ENCODE results near the gene SNX21.

SNX21 gene

DNA sequence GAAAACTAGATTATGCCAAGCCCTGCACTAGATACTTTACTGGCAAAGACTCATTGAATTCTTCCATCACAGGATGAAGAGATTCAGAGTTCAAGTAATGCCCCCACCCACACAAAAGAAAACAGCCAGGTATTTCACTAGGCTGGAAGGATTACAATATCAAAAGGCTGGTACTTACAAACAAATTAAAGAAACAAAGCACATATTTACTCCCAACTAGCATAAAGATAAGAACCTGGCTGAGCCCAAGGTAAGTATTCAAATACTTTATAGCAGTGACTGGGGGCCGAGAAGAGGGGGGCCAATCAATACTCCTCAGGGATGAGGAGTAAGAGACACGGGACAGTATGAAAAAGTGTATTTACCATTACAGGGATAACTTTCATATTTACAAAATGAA is 19.9 kb downstream of the SNX21 start:
- Histone ChIP-seq H3K36me3 (ENCODE audit: insufficient read depth, low read length) (peaks cover 30% of the 10 kb centered on the region), H4K20me1 (ENCODE audit: insufficient read depth, low read length) (peaks cover 2% of the 10 kb centered on the region; the same call in 1 of the 2 replicates), H3K9ac (ENCODE audit: low read depth, low read length) (no peak overlapping the region), H3K4me1 (ENCODE audit: insufficient read depth, low read length) (peaks cover 36% of the 10 kb centered on the region), H3K9me3 (ENCODE audit: insufficient read depth, low read length, severe bottlenecking) (no peaks in the 10 kb centered on the region), H3K27ac (ENCODE audit: low read length) (no peak overlapping the region), H3K4me3 (ENCODE audit: low read depth in 1 of 2, low read length in 2 of 2) (no peak overlapping the region), H2AFZ (ENCODE audit: low read depth, low read length) (no peak overlapping the region), H3K27me3 (ENCODE audit: insufficient read depth, low read length, poor library complexity) (no peaks in the 10 kb centered on the region), H3K4me2 (ENCODE audit: insufficient read depth, low read length) (no peak overlapping the region), H3K79me2 (ENCODE audit: insufficient read depth, low read length) (peaks cover 37% of the 10 kb centered on the region)
- DNase-seq = no peak
- TF ChIP-seq EZH2 (IDR thresholded peaks at IDR 0.05; ENCODE audit: borderline replicate concordance, low read depth, low read length, severe bottlenecking) = no peak
- TF ChIP-seq, protein P1, sequence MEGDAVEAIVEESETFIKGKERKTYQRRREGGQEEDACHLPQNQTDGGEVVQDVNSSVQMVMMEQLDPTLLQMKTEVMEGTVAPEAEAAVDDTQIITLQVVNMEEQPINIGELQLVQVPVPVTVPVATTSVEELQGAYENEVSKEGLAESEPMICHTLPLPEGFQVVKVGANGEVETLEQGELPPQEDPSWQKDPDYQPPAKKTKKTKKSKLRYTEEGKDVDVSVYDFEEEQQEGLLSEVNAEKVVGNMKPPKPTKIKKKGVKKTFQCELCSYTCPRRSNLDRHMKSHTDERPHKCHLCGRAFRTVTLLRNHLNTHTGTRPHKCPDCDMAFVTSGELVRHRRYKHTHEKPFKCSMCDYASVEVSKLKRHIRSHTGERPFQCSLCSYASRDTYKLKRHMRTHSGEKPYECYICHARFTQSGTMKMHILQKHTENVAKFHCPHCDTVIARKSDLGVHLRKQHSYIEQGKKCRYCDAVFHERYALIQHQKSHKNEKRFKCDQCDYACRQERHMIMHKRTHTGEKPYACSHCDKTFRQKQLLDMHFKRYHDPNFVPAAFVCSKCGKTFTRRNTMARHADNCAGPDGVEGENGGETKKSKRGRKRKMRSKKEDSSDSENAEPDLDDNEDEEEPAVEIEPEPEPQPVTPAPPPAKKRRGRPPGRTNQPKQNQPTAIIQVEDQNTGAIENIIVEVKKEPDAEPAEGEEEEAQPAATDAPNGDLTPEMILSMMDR (IDR thresholded peaks at IDR 0.05; ENCODE audit: borderline replicate concordance, extremely low read depth, low read length, poor library complexity, severe bottlenecking) = no peak
- no peak for ATAC-seq (ENCODE audit: insufficient read depth, low read depth)

DNA sequence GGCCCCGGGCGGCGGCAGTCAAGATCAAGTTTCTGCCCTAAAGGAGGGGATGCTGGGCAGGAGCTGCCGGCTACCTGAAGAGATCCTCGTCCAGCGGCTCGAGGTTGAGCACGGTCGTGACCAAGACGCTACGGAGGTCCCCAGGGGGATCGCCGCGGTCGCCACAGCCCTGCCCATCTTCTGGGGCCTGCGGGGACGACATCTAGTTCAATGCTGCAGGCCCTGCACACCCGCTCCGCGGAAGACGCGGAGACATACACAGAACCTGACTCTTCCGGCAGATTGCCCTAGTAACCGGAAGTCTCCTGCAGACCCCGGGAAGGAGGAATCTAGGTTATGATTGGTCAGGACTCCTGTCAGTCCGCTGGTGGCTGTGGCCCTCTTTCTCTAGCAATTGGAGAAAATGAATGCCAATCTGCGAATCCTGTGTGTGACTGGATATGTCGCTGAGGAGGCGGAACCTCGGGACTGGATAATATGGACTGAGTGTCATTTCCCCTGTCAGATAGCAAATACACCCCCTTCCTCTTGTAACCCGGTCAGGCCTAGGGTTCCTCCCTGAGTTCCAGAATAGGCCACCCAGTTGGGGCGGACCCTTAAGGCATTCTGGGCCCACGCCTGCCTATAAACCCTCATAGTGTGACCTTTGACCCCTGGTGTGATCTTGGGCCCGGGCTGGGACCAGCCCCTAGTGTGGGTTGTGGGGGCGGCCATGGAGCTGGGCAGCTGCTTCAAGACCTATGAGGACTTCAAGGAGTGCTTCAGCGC is 23.7 kb downstream of the SNX21 start, which contains the start of the genes ACOT8 and ZSWIM3:
ACOT8 (minus strand) TSS at position 279 of the 768 bp plus-strand sequence; CDS start at position 202, 77 bp downstream.
ZSWIM3 (plus strand) TSS at position 501 of the 768 bp plus-strand sequence; CDS start at position 713, 212 bp downstream.
- Histone ChIP-seq H3K4me2 (ENCODE audit: insufficient read depth, low read length) (peak within 1 kb of the TSS; percentile 80), H3K36me3 (ENCODE audit: insufficient read depth, low read length) (peaks cover 16% of the 10 kb centered on the region), H3K79me2 (ENCODE audit: insufficient read depth, low read length) (peaks cover 46% of the 10 kb centered on the region), H3K4me1 (ENCODE audit: insufficient read depth, low read length) (peaks cover 47% of the 10 kb centered on the region), H3K9ac (ENCODE audit: low read depth, low read length) (peak within 1 kb of the TSS; percentile 91), H3K27ac (ENCODE audit: low read length) (peak within 1 kb of the TSS; percentile 83), H3K9me3 (ENCODE audit: insufficient read depth, low read length, severe bottlenecking) (no peaks in the 10 kb centered on the region), H3K4me3 (ENCODE audit: low read depth in 1 of 2, low read length in 2 of 2) (peak within 1 kb of the TSS; percentile 93 to 94), H2AFZ (ENCODE audit: low read depth, low read length) (peak within 1 kb of the TSS; percentile 95), H4K20me1 (ENCODE audit: insufficient read depth, low read length) (no peaks in the 10 kb centered on the region), H3K27me3 (ENCODE audit: insufficient read depth, low read length, poor library complexity) (no peaks in the 10 kb centered on the region)
- no peak for TF ChIP-seq EZH2 (IDR thresholded peaks at IDR 0.05; ENCODE audit: borderline replicate concordance, low read depth, low read length, severe bottlenecking)
- TF ChIP-seq, protein P1 (IDR thresholded peaks at IDR 0.05; ENCODE audit: borderline replicate concordance, extremely low read depth, low read length, poor library complexity, severe bottlenecking) = no peak
- ATAC-seq (ENCODE audit: insufficient read depth, low read depth) (peak; percentile 97), DNase-seq (peak; percentile 99)

DNA sequence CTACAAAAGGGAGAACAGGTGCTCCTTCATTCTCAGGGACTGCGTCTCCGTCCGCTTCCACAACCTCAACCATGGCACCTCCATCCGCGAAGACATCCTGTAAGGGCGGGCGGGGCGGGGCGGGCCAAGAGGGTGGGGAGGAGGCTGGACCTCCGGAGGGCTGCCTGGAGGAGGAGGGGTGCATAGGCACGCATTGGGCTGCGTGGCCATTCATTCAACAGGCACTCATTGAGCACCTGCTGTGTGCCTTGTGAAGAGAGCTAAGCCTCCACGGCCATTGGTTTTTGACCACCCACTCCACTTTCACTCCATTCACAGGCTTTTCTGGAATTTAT is 24.2 kb downstream of the SNX21 start:
- ATAC-seq (ENCODE audit: insufficient read depth, low read depth) (peak; percentile 2; the same call in 2 of the 3 replicates), DNase-seq (no peak)
- peak overlapping the region; percentile 93 to 94 for H3K4me3 ChIP-seq (ENCODE audit: low read depth in 1 of 2, low read length in 2 of 2)
- TF ChIP-seq, protein P1 (IDR thresholded peaks at IDR 0.05; ENCODE audit: borderline replicate concordance, extremely low read depth, low read length, poor library complexity, severe bottlenecking) = no peak
- TF ChIP-seq EZH2 (IDR thresholded peaks at IDR 0.05; ENCODE audit: borderline replicate concordance, low read depth, low read length, severe bottlenecking) = no peak
- peaks cover 47% of the 10 kb centered on the region for H3K4me1 ChIP-seq (ENCODE audit: insufficient read depth, low read length)
- H3K9ac ChIP-seq (ENCODE audit: low read depth, low read length) = peak overlapping the region; percentile 91
- peaks cover 46% of the 10 kb centered on the region for H3K79me2 ChIP-seq (ENCODE audit: insufficient read depth, low read length)
- no peaks in the 10 kb centered on the region for H3K9me3 ChIP-seq (ENCODE audit: insufficient read depth, low read length, severe bottlenecking)
- H3K27me3 ChIP-seq (ENCODE audit: insufficient read depth, low read length, poor library complexity) = no peaks in the 10 kb centered on the region
- H3K27ac ChIP-seq (ENCODE audit: low read length) = peak overlapping the region; percentile 82
- H4K20me1 ChIP-seq (ENCODE audit: insufficient read depth, low read length) = no peaks in the 10 kb centered on the region
- peaks cover 16% of the 10 kb centered on the region for H3K36me3 ChIP-seq (ENCODE audit: insufficient read depth, low read length)
- peak overlapping the region; percentile 80 for H3K4me2 ChIP-seq (ENCODE audit: insufficient read depth, low read length)
- peak overlapping the region; percentile 87 for H2AFZ ChIP-seq (ENCODE audit: low read depth, low read length)
